ENCODE measurements around the gene KRT83.
"Not testable (repeated sequence)": the region's sequence is repeated elsewhere in the genome, so short reads cannot be mapped to it uniquely, and the experiment has no call there.

Gene KRT83

DNA sequence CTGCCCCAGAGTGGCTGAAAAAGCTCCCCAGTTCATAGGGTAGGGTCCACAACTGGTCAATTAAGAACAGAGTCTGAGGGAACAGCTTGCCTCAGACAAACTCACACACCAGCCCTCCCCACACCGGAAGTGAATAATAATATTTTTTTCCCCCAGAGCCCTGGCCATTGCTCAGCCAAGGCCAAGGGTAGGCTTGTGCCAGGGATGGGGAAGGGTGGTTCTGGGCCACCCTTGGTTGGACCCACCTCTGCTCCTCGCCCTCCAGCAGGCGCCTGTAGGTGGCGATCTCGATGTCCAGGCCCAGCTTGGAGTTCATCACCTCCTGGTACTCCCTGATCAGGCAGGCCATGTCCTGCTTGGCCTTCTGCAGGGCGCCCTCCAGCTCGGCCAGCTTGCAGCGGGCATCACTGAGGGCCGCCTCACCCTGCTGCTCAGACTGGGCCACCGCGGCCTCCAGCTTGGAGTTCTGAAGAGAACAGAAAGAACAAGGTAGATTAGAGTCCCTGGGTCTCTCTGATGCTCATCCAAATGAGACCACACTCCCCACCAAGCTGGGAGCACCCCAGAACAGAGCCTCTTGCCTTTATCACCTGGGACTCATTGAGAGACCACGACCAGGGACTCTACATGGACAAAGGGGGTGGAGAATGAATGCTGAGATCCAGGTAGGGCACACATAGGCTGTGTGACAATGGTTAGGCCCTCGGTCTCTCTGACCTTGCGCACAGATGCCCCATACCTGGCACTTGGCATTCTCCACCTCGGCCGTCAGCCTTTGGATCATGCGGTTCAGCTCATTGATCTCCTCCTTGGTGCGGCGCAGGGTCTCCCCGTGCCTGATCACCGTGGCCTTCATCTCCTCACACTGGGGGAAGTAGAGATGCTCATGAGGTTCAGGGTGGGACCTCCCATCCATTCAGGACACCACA, 34.1 kb downstream of the KRT83 start:
- H3K4me2 ChIP-seq (ENCODE audit: low read length); H3K9ac ChIP-seq (ENCODE audit: low read length): not testable (repeated sequence)
- TF ChIP-seq, protein P1, sequence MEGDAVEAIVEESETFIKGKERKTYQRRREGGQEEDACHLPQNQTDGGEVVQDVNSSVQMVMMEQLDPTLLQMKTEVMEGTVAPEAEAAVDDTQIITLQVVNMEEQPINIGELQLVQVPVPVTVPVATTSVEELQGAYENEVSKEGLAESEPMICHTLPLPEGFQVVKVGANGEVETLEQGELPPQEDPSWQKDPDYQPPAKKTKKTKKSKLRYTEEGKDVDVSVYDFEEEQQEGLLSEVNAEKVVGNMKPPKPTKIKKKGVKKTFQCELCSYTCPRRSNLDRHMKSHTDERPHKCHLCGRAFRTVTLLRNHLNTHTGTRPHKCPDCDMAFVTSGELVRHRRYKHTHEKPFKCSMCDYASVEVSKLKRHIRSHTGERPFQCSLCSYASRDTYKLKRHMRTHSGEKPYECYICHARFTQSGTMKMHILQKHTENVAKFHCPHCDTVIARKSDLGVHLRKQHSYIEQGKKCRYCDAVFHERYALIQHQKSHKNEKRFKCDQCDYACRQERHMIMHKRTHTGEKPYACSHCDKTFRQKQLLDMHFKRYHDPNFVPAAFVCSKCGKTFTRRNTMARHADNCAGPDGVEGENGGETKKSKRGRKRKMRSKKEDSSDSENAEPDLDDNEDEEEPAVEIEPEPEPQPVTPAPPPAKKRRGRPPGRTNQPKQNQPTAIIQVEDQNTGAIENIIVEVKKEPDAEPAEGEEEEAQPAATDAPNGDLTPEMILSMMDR (IDR thresholded peaks at IDR 0.05; ENCODE audit: low read length): peak; percentile 14; the same call in 1 of the 2 replicates

DNA sequence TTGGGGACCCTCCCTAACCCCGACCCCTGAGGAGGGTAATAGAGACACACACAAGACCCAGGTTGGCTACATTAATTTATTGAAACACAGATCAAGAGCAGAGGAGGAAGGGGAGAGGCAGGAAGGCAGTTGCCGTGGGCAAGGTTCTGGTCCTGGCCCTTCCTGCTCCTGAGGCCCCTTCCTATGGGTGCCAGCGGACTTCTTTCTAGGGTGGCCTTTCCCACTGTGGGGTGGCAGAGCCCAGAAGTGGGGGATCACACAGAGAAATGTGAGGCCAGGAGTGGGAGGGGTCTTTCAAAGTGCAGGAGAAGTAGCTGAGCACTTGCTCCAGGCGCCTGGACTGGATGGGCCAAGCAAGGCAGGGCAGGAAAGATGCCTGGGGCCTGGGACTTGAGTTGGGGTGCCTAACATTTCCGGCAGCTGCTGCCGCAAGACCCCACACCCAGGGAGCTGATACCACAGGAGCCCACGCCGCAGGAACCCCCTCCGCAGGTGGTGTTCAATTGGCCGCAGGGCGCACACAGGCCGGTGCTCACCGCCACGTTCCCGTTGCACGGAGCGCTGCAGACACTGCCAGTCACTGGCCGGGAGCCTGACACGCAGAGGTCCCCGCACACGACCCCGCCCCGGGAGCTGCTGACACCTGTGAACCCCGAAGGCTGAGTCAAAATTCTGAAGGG, 35.2 kb downstream of the KRT83 start:
- Histone ChIP-seq H3K9ac (ENCODE audit: low read length) (no peak overlapping the region), H3F3A (ENCODE audit: insufficient read depth, low read length) (no peaks in the 10 kb centered on the region), H3K4me3 (ENCODE audit: low read depth, low read length, poor library complexity, severe bottlenecking) (no peak overlapping the region), H3K36me3 (ENCODE audit: insufficient read depth, low read length) (no peaks in the 10 kb centered on the region), H4K20me1 (ENCODE audit: insufficient read depth, low read length) (no peaks in the 10 kb centered on the region), H3K27me3 (ENCODE audit: insufficient read depth, low read length) (no peaks in the 10 kb centered on the region; the same call in 1 of the 2 replicates), H3K4me2 (ENCODE audit: low read length) (no peak overlapping the region), H2AFZ (ENCODE audit: low read length) (no peak overlapping the region), H3K9me3 (ENCODE audit: low read length) (no peaks in the 10 kb centered on the region), H3K27ac (ENCODE audit: low read depth, low read length, poor library complexity, severe bottlenecking) (no peak overlapping the region), H3K4me1 (ENCODE audit: insufficient read depth, low read length, severe bottlenecking) (no peaks in the 10 kb centered on the region), H3K79me2 (ENCODE audit: insufficient read depth, low read length) (no peaks in the 10 kb centered on the region), H3K9me2 (ENCODE audit: low read depth, low read length) (no peaks in the 10 kb centered on the region)
- TF ChIP-seq, protein P1 (IDR thresholded peaks at IDR 0.05; ENCODE audit: low read length): no peak

More for the DNA sequence above, 34.1 kb downstream of the KRT83 start:
- H4K20me1 ChIP-seq (ENCODE audit: insufficient read depth, low read length); H3K27me3 ChIP-seq (ENCODE audit: insufficient read depth, low read length); H2AFZ ChIP-seq (ENCODE audit: low read length); H3K79me2 ChIP-seq (ENCODE audit: insufficient read depth, low read length); H3F3A ChIP-seq (ENCODE audit: insufficient read depth, low read length); H3K27ac ChIP-seq (ENCODE audit: low read depth, low read length, poor library complexity, severe bottlenecking); H3K36me3 ChIP-seq (ENCODE audit: insufficient read depth, low read length); H3K4me1 ChIP-seq (ENCODE audit: insufficient read depth, low read length, severe bottlenecking); H3K9me3 ChIP-seq (ENCODE audit: low read length); H3K9me2 ChIP-seq (ENCODE audit: low read depth, low read length); H3K4me3 ChIP-seq (ENCODE audit: low read depth, low read length, poor library complexity, severe bottlenecking): not testable (repeated sequence)

DNA sequence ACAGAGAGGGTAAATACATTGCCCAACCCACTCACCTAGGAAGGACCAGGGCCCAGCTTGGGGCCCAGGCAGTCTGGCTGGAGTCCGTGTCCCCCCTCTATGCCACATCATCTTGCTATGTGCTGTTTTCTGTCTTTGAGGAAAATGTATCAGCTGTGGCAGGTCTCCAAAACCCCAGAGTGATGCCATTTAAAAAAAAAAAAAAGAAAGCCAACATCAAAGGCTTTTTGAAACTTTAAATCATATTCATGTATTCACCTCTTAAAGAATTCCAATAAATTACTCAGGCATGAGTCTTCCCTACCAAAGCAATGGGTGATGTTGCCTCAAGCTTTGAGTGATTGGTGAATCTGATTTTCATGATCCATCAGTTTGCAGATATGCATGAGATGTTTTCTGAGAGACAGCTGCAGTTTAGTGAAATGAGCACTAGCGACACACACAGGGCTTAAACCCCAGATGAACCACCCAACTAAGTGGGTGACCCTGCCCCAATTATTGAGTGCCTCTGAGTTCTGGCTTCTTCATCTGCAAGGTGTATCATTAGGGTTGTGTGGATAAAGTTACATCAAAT, 35.9 kb downstream of the KRT83 start:
- no peak for TF ChIP-seq EZH2 (IDR thresholded peaks at IDR 0.05; ENCODE audit: borderline replicate concordance, low read length)
- TF ChIP-seq, protein P1 (IDR thresholded peaks at IDR 0.05; ENCODE audit: low read length): no peak
- Histone ChIP-seq H3K4me3 (ENCODE audit: low read depth, low read length, poor library complexity, severe bottlenecking) (no peak overlapping the region), H3K4me2 (ENCODE audit: low read length) (no peak overlapping the region), H3K4me1 (ENCODE audit: insufficient read depth, low read length, severe bottlenecking) (no peaks in the 10 kb centered on the region), H3K9me3 (ENCODE audit: low read length) (no peaks in the 10 kb centered on the region), H3K9ac (ENCODE audit: low read length) (no peak overlapping the region), H3K36me3 (ENCODE audit: insufficient read depth, low read length) (no peaks in the 10 kb centered on the region), H3K79me2 (ENCODE audit: insufficient read depth, low read length) (no peaks in the 10 kb centered on the region), H2AFZ (ENCODE audit: low read length) (no peak overlapping the region), H3F3A (ENCODE audit: insufficient read depth, low read length) (no peaks in the 10 kb centered on the region), H4K20me1 (ENCODE audit: insufficient read depth, low read length) (no peaks in the 10 kb centered on the region), H3K9me2 (ENCODE audit: low read depth, low read length) (no peaks in the 10 kb centered on the region), H3K27me3 (ENCODE audit: insufficient read depth, low read length) (no peaks in the 10 kb centered on the region; the same call in 1 of the 2 replicates), H3K27ac (ENCODE audit: low read depth, low read length, poor library complexity, severe bottlenecking) (no peak overlapping the region)
